Left colon (tissue), 2 donors: ENCODE results near the gene XRCC2. TPM values are rescaled to one million over a fixed set of nuclear protein-coding genes. Genes with fewer than 3 reads are reported as not detected.

Experiments used
- ATAC-seq: fragments of 200-7000 bp; cut with Tn5 transposase; one replicate; pipeline ENCODE4 v1.9.1; 2020; ENCODE audit warnings: mild to moderate bottlenecking, moderate library complexity
- DNase-seq, 2 donors: peaks; one replicate each; pipeline ENCODE4 v3.0.0-alpha.2; 2020
- intact Hi-C, 2 donors: fragments of 100-400 bp; cut with DNase I in 1 of 2; cut with micrococcal nuclease in 1 of 2; formaldehyde crosslinking; loops; one replicate each; pipeline versions ENCODE4 v1.11.2 to v1.14.0; 2022; cut with DNase I, micrococcal nuclease
- total RNA-seq, 2 donors: library from RNA; stranded (reverse); fragmentation: NEBNext Ultra II Directional; extraction: Animal tissue kit (Norgen Biotek cat#: 25700); gene quantifications; one replicate each; pipeline ENCODE4 v1.2.1, GENCODE V29; 2021
- donor health status: DM: no; HTN: no; CAD: no.
- donor health status: DM: yes; HTN: yes; CAD: no.

XRCC2 gene
- total RNA-seq, 2 donors from 2014 or later = 0.47 to 1.3 TPM

DNA sequence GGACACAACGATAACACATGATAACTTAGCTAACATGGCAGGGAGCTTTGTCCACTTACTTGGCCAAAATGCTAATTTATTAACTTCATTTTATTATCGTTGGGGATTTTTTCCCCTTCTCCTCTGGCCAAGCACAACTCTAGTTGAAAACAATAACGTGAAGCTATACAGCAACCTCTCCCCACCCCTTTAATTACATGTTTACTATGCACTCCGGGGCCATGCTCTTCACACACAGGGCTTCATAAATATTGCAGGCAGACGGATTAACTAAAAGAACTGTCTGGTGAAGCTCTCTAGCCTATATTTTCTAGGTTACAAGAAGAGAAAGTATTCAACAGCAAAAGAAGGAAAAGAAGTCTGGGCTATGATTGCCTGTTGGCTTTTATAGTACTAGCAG lies 51.7 kb downstream of the XRCC2 start:
- DNase-seq (no peak), ATAC-seq (no peak)
- intact Hi-C loops = no loop called here

DNA sequence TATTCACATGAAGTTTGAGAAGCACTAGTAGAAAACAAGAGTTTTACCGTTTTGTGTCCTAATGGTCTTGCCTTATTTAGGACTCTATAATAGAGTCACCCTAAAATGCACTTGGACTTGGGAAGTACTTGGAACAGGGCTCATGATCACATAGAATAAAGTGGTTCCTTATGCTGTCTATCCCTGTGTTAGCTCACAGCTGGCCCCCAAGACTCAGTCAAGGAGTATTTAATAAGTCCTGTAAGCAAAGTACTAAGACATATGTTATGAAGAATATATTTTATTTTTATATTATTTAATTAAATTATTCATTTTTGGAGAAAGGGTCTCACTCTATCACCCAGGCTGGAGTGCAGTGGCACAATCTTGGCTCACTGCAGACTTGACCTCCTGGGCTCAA lies 54.5 kb downstream of the XRCC2 start:
- intact Hi-C loops = no loop called here
- DNase-seq (no peak), ATAC-seq (no peak)

DNA sequence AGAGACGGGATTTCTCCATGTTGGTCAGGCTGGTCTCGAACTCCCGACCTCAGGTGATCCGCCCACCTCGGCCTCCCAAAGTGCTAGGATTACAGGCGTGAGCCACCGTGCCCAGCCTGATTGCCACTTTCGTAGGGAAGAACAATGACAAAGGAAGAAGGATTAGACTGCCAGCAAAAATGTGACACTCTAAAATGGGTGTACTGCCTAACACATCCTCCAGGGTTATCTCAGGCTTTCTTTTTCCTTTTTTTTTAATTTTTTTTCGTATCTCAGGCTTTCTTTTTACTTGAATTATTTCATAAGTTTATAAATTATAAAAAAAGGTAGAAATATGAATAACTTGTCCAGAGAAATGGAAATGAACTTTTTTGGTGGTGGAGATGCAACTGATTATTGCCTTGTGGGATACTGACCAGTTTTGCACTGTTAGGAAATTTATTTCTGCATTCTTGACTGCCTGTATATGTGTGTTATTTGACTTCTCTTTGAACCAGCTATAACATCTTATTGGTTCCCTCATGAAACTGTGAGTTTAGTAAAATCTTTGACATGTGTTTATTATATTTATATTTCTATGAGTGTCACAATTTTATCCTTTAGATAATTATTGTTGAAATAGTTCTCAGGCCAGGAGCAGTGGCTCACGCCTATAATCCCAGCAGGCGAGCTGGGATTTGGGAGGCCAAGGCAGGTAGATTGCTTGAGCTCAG lies 56.8 kb downstream of the XRCC2 start:
- intact Hi-C loops = no loop called here
- ATAC-seq = no peak
- DNase-seq = no peak

DNA sequence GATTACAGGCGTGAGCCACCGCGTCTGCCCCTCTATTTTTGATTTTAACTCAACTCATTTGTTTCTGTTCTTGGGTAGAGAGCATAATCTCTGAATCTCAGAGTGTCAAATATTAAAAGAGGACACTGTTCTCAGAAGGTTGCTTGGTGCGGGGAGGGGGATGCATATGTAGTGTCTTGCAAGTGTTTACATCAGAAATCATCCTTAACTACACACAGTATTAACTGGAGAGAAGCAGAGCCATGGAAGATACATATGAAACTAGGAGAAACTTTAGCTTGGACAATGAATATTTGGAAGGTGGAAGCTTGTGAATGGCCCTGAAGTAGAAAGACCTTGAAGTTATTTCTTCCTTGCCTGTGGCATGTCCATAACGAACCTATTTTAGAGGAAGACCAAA lies 57.5 kb downstream of the XRCC2 start:
- intact Hi-C loops = no loop called here
- ATAC-seq = no peak

DNA sequence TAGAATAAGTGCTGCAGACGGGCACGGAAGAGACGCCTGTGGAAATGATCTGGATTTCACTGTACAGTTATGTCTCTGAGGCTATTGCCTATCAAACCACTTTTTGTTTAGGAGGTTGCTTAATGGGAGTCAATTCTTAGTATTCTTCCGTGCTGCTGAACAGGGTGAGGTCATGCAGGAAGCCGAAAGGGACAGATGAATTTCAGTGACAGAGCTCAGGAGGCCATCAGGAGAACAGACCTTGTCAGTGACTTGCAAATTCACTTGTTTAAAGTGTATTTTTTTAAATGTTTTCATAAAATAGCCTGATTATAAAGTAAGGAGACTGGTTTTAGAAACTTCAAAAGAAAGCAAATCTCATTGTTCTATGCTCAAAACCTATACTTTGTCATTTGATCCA lies 58.9 kb downstream of the XRCC2 start:
- DNase-seq (no peak), ATAC-seq (no peak)
- intact Hi-C loops = no loop called here

More for the DNA sequence above, 57.5 kb downstream of the XRCC2 start:
- no peak for DNase-seq

DNA sequence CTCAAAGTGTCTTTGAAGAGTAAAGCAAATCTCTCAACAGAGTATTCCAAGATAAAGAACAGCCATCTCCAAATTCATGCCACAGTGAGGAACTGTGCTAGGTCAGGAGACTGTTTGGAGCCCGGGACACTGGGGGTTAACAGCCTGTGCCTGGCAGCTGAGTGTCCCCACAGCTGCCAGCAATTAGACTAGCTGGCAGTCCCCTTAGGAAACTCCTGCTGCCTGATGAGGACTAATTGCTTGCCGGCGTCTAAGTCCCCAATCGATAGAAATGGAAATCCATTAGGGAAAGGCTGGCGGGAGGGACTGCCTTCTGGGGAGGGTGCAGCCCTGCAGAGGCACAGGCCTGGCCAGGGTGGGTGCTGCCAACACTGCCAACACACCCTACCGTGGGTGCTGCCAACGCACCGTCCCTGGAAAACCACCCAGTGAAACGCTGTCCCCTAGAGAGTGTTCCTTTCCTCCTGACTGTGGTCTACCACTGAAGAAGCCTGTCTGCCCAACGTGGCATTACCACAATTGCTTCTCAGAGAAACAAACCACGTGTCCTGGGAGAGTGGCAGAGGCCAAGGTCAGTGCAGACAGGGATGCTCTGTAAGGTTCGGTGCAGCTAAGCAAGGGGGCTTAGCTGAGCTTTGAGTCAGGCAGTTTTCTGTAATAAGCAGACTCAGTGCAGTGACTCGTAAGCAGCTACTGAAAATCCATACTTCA lies 60.8 kb downstream of the XRCC2 start:
- ATAC-seq (no peak), DNase-seq (no peak)
- intact Hi-C loops = no loop called here

DNA sequence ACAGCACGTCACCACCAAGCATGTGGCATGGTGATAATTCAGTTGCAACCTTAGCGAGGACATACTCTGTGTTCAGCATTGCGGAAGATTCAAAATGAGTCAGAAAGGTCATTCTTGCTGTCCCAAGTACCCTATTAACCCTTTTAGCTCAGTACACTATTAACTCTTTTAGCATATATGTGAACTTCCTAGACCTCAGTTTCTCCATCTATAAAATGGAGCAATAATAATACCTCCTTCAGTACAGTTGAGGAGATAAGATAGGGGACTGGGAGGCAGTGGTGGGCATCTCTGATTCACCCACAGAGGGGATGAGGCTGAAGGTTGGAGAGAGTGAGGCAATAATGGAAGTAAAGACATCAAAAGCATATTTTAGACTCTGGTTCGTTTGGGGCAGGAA lies 67.3 kb downstream of the XRCC2 start:
- DNase-seq (no peak), ATAC-seq (no peak)
- intact Hi-C loops = no loop called here

DNA sequence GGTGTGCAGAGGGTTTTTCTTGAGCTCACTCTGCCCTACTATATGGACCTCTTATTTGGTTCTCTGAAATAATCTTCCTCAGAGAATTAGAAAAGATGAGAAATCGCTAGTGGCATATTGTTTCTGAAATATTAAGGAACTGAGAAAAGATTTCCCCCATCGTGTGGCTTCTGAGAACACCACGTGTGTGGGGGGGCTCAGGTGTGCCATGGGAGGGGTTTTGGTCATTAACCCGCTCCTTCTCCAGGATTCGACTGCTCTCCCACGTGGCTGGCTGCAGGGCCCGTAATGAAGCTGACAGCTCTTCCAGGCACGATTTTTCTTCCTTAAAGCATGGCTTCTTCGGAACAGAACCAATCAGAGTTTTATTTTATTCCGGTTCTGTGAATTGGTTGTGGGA lies 67.7 kb downstream of the XRCC2 start:
- ATAC-seq = no peak
- DNase-seq = no peak
- intact Hi-C loops = no loop called here

DNA sequence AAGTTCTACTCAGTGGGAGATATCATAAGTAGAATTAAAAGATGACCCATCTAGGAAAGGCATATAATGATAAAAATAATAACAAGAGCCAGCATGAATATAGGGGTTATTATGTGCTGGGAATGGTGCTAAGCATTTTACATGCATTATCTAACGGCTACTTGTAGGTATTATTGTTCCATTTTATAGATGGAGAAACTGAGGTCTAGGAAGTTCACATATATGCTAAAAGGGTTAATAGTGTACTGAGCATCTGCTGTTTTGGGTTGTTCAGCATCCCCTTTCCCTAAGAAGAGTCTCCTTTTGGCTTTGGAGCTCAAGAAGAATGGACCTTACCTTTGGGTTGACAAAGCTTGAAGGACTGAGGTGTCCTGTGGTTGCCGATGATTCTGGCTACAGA lies 68.9 kb downstream of the XRCC2 start:
- ATAC-seq (no peak), DNase-seq (no peak)
- intact Hi-C loops = no loop called here

DNA sequence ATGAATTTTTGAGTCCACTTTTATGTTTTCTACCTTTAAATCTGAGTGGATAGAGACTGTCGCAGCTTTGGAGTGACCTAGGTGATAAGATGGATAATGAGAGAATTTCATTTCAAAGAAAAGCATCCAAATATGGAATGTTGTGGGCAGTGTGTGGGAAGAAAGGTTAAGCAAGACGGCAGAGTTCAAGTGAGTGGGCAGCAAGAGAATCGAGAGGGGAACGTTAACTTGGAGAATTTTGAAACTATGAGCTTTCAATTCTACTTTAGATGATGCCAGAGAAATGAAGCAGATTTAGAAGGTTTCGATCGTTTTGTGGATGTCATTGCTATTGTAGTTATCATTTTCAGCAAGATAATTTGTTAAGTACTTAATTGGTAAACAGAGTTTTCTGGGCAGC lies 73.0 kb downstream of the XRCC2 start:
- intact Hi-C loops = no loop called here
- DNase-seq (no peak), ATAC-seq (no peak)

DNA sequence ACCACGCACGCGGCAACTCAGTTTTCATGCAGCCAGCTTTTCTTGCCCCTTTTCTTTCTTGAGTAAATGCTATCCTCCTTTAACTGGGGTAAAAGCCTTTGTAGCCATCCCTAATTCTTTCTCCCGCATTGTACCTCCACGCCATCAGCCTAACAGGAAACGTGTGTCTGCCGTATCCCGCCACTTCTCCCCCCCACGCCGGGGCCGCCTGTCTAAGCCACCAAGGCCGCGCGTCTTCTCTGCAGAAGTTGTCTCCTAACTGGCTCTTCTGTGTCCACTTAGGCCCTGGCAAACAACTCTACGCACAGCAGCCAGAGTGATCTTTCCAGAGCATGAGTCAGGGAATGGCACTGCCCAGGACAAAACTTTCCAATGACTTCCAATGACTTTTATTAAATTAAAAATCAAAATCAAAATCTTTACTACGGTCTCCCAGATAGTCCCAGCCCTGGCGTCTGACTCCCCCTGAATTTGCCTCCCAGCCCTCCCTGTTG lies 74.6 kb downstream of the XRCC2 start:
- DNase-seq (no peak), ATAC-seq (no peak)
- intact Hi-C loops = no loop called here

DNA sequence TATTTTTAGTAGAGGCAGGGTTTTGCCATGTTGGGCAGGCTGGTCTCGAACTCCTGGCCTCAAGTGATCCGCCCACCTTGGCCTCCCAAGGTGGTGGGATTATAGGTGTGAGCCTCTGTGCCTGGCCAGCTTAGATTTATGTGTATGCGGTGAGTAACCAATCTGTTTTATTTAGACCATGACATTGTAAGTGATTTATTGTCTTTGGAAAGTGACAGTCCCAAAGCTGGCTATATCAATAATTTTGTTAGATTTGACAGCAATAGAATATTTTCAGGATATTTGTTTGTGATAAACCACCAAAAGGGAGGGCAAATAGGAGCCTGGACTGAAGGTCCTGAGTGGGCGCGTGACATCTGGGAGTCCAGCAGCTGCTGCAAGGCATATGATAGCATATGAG lies 75.7 kb downstream of the XRCC2 start:
- intact Hi-C loops = no loop called here
- ATAC-seq = no peak
- DNase-seq = no peak

DNA sequence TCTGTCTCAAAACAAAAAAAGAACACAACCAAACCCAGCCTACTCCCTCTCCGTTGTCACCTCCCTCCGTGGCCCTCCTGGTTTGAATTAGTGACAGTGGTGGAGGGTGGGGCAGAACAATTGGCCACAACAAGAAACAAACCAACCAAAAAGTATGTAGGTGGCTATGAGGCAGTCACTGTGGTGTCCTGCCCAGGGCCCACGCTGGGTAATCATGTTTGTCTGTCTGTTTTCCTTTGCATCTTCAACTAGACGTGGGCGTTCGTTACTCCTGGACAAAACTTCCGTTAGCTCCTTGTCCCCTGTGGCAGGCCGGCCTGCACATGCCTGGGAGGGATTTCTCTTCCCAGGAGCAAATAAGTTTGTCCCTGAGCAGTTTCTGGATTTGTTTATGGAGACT lies 78.4 kb downstream of the XRCC2 start:
- ATAC-seq (no peak), DNase-seq (no peak)
- intact Hi-C loops = no loop called here

DNA sequence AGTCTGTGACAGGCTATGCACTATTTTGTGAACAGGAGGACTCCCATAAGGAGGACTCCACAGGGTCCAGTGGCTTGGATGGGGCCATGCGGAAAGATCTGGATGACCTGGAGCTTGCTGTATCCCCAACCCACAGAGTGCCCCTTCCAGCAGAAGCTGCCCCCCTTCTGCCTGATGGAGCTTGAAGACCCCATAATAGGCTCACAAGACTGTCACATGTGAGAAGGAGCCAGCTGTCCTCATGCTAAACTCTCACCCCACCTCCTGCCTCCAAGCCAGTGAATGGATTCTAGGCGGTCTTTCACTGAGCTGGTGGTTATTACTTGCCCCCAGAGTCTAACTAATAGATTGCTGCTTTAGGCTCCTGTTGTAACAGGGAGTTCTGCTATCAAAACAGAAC lies 79.1 kb downstream of the XRCC2 start:
- intact Hi-C loops = no loop called here
- DNase-seq = no peak
- ATAC-seq = no peak

Other genes with a start within 250 kb of the XRCC2 start
- gene KMT2C, start 240.1 kb downstream of the XRCC2 start, total RNA-seq = 10 to 100 TPM; 78.4 to 81.1 TPM
- gene ACTR3B, start 83.6 kb upstream of the XRCC2 start, total RNA-seq = 1 to 10 TPM; 5.0 to 6.6 TPM